Parathyroid adenoma (tissue), 2 donors: ENCODE measurements around the gene MPC1.

Source experiments
- H2AFZ ChIP-seq: fragments of 300-600 bp; sonication (generic); one replicate; pipeline ENCODE4 v1.7.0; 2017; ENCODE audit warnings: antibody characterized with exemption, mild to moderate bottlenecking
- H3K27ac ChIP-seq: fragments of 300-600 bp; sonication (generic); one replicate; pipeline ENCODE4 v1.7.0; 2017
- H3K27me3 ChIP-seq: fragments of 300-600 bp; sonication (generic); one replicate; pipeline ENCODE4 v1.7.0; 2017; ENCODE audit warnings: low read length; ENCODE audit not compliant: control insufficient read depth, insufficient read depth
- H3K36me3 ChIP-seq: fragments of 300-600 bp; sonication (generic); one replicate; pipeline ENCODE4 v1.7.0; 2017; ENCODE audit warnings: low read length; ENCODE audit not compliant: control insufficient read depth, insufficient read depth
- H3K4me1 ChIP-seq: fragments of 300-600 bp; sonication (generic); one replicate; pipeline ENCODE4 v1.7.0; 2017; ENCODE audit warnings: control low read depth
- H3K4me2 ChIP-seq: fragments of 300-600 bp; sonication (generic); one replicate; pipeline ENCODE4 v1.7.0; 2017; ENCODE audit warnings: low read length
- H3K4me3 ChIP-seq: fragments of 300-600 bp; sonication (generic); one replicate; pipeline ENCODE4 v1.7.0; 2017; ENCODE audit warnings: low read depth, low read length
- H3K79me2 ChIP-seq: fragments of 300-600 bp; sonication (generic); one replicate; pipeline ENCODE4 v1.7.0; 2017; ENCODE audit warnings: control low read depth
- H3K9ac ChIP-seq: fragments of 300-600 bp; sonication (generic); one replicate; pipeline ENCODE4 v1.7.0; 2017; ENCODE audit warnings: mild to moderate bottlenecking
- H3K9me3 ChIP-seq: fragments of 300-600 bp; sonication (generic); one replicate; pipeline ENCODE4 v1.7.0; 2017; ENCODE audit warnings: low read length; ENCODE audit not compliant: control insufficient read depth
- TF ChIP-seq, protein P1 (sequence below): fragments of 300-600 bp; sonication (generic); IDR thresholded peaks from one replicate; pipeline ENCODE4 v1.7.0; 2017; ENCODE audit warnings: antibody characterized with exemption, mild to moderate bottlenecking
- donor health status: primary hyperparathyroidism.

MPC1 gene

DNA sequence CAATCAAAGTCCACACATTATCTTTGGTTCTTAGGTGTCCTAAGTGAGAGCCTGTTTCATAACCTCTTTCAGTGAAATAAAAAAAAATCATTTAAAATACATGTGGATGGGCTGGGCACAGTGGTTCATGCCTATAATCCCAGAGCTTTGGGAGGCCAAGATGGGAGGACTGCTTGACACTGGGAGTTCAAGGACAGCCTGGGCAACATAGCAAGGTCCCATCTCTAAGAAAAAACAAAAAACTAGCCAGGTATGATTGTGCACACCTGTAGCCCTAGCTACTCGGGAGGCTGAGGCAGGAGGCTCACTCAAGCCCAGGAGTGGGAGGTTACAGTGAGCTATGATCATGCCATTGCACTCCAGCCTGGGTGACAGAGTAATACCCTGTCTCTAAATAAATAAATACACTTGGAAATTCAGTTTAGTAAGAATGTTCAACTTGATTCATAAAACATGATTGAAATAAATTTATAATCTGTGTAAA is 3.6 kb downstream of the MPC1 start:
- no peaks in the 10 kb centered on the region for H3K9me3 ChIP-seq
- H3K36me3 ChIP-seq, result no peaks in the 10 kb centered on the region
- TF ChIP-seq, protein P1, sequence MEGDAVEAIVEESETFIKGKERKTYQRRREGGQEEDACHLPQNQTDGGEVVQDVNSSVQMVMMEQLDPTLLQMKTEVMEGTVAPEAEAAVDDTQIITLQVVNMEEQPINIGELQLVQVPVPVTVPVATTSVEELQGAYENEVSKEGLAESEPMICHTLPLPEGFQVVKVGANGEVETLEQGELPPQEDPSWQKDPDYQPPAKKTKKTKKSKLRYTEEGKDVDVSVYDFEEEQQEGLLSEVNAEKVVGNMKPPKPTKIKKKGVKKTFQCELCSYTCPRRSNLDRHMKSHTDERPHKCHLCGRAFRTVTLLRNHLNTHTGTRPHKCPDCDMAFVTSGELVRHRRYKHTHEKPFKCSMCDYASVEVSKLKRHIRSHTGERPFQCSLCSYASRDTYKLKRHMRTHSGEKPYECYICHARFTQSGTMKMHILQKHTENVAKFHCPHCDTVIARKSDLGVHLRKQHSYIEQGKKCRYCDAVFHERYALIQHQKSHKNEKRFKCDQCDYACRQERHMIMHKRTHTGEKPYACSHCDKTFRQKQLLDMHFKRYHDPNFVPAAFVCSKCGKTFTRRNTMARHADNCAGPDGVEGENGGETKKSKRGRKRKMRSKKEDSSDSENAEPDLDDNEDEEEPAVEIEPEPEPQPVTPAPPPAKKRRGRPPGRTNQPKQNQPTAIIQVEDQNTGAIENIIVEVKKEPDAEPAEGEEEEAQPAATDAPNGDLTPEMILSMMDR, result no peak
- H3K27me3 ChIP-seq, result no peaks in the 10 kb centered on the region
- no peak overlapping the region for H3K4me3 ChIP-seq
- H3K27ac ChIP-seq, result no peak overlapping the region
- H2AFZ ChIP-seq, result no peak overlapping the region
- H3K9ac ChIP-seq, result no peak overlapping the region
- H3K4me2 ChIP-seq, result no peak overlapping the region
- peaks cover 4% of the 10 kb centered on the region for H3K79me2 ChIP-seq
- peaks cover 4% of the 10 kb centered on the region for H3K4me1 ChIP-seq

DNA sequence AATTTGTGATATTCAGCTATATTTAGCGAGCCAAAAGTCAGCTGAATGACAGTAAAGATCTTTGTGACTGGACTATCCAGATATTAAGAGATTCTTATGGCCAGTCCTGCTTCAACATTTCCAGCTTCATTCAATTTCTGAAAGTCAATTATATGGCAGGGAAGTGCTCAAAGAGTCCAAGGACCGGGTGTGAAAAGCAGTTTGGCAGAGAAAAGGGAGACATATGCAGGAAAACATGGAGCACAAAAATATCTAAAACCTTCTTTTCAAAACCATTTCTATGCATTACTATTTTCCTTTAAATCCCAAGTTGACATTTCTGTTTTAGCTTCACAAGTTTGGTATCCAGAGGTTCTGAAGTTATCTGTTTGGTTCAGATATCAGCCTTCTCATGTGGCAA is 5.0 kb downstream of the MPC1 start:
- Histone ChIP-seq H3K4me3 (no peak overlapping the region), H3K9me3 (no peaks in the 10 kb centered on the region), H3K79me2 (peaks cover 13% of the 10 kb centered on the region), H3K36me3 (no peaks in the 10 kb centered on the region), H3K4me2 (no peak overlapping the region), H3K4me1 (peaks cover 4% of the 10 kb centered on the region), H3K27ac (no peak overlapping the region), H3K9ac (no peak overlapping the region), H3K27me3 (no peaks in the 10 kb centered on the region), H2AFZ (no peak overlapping the region)
- TF ChIP-seq, protein P1, result no peak

DNA sequence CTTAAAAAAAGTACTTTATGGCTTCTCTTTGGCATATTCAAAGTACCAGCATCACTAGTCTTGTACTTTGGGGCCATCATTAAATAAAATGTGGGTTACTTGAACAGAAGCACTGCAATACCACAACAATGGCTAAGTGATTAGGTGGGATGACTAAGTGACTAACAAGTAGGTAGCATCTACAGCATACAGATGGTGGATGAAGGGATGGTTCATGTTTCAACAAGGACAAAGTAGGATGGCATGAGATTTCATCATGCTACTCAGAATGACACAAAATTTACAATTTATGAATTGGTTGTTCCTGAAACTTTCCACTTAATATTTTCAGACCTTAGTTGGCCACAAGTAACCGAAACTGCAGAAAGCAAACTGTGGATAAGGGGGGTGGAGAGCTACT is 7.7 kb downstream of the MPC1 start:
- no peak overlapping the region for H3K9ac ChIP-seq
- no peak overlapping the region for H3K27ac ChIP-seq
- H3K4me2 ChIP-seq, result no peak overlapping the region
- H3K79me2 ChIP-seq, result peaks cover 11% of the 10 kb centered on the region
- H2AFZ ChIP-seq, result no peak overlapping the region
- H3K4me3 ChIP-seq, result no peak overlapping the region
- H3K36me3 ChIP-seq, result no peaks in the 10 kb centered on the region
- no peaks in the 10 kb centered on the region for H3K4me1 ChIP-seq
- H3K9me3 ChIP-seq, result no peaks in the 10 kb centered on the region
- TF ChIP-seq, protein P1, result no peak
- no peaks in the 10 kb centered on the region for H3K27me3 ChIP-seq

DNA sequence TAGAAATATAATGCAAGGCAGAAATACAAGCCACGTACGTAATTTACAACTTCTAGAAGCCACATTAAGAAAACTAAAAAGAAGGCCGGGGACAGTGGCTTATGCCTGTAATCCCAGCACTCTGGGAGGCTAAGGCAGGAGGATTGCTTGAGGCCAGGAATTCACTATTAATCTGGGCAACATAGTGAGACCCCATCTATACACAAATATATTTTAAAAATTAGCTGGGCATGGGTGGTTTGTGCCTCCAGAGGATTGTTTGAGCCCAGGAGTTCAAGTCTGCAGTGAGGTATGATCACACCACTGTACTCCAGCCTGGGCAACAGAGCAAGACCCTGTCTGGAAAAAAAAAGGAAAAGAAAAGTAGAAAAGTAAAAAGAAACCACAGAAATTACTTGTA is 12.3 kb downstream of the MPC1 start:
- no peaks in the 10 kb centered on the region for H3K4me1 ChIP-seq
- H3K79me2 ChIP-seq, result peaks cover 8% of the 10 kb centered on the region
- H3K4me3 ChIP-seq, result no peak overlapping the region

DNA sequence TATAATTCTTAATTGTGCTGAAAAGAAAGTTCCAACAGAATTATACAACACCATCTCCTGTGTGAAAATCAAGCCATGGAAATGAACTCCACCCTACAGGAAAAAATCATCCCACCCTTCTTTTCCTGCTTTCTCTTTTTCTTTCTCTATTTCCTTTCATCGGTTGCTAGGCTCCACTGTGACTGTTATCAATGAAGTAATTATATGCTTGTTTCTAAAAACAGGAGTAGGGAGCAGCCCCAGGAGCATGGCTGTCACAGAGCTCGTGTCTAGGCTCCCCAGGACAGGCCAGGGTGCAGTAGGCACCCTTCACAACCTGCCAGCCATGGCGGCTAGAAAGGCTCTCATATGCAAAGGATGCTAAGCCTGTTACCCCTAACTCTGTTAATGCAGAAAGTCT is 13.0 kb downstream of the MPC1 start:
- Histone ChIP-seq H3K9ac (no peak overlapping the region), H3K36me3 (no peaks in the 10 kb centered on the region), H3K79me2 (peaks cover 8% of the 10 kb centered on the region), H3K4me1 (no peaks in the 10 kb centered on the region), H3K27ac (no peak overlapping the region), H3K27me3 (no peaks in the 10 kb centered on the region), H2AFZ (no peak overlapping the region), H3K4me3 (no peak overlapping the region), H3K9me3 (no peaks in the 10 kb centered on the region), H3K4me2 (no peak overlapping the region)
- TF ChIP-seq, protein P1, result no peak

More for the DNA sequence above, 12.3 kb downstream of the MPC1 start:
- Histone ChIP-seq H3K36me3 (no peaks in the 10 kb centered on the region), H3K4me2 (no peak overlapping the region), H3K27ac (no peak overlapping the region), H3K27me3 (no peaks in the 10 kb centered on the region), H3K9me3 (no peaks in the 10 kb centered on the region), H3K9ac (no peak overlapping the region), H2AFZ (no peak overlapping the region)
- TF ChIP-seq, protein P1, result no peak
